Transverse colon (tissue), 4 donors: Measurements from ENCODE around the gene ZNF134. TPM values are rescaled to one million over a fixed set of nuclear protein-coding genes. Genes with fewer than 3 reads are reported as not detected.

Experiments
- DNase-seq: peaks from one replicate; pipeline ENCODE4 v3.0.0-alpha.2; 2019
- H3K27ac ChIP-seq, 4 donors: fragments of 200-600 bp; sonication (generic); 2 replicates each; pipeline ENCODE4 v1.5.1; 2016 to 2018; ENCODE audit warnings: inconsistent platforms in 4 of 4
- H3K27me3 ChIP-seq: fragments of 200-600 bp; sonication (generic); 2 replicates; pipeline ENCODE4 v1.5.1; 2017; ENCODE audit warnings: inconsistent platforms
- H3K36me3 ChIP-seq, 4 donors: fragments of 200-600 bp; sonication (generic); 2 replicates each; pipeline ENCODE4 v1.5.1; 2017 to 2019; ENCODE audit warnings: inconsistent platforms in 4 of 4
- H3K4me1 ChIP-seq, 4 donors: fragments of 200-600 bp; sonication (generic); 2 replicates each; pipeline ENCODE4 v1.5.1; 2017 to 2020; ENCODE audit warnings: inconsistent platforms in 4 of 4
- H3K4me3 ChIP-seq, 4 donors: fragments of 200-600 bp; sonication (generic); 1 replicate in 1 of 4; 2 replicates in 3 of 4; pipeline versions ENCODE4 v1.5.1 to v1.6.1; 2017 to 2019; ENCODE audit warnings: inconsistent platforms in 4 of 4
- H3K9me3 ChIP-seq, 2 donors: fragments of 200-600 bp; sonication (generic); 2 replicates each; pipeline ENCODE4 v1.5.1; 2017 to 2019; ENCODE audit warnings: inconsistent platforms in 2 of 2
- EP300 ChIP-seq: sonication (generic); formaldehyde crosslinking; IDR thresholded peaks from one replicate; pipeline ENCODE4 v1.6.1; 2017; ENCODE audit warnings: antibody characterized with exemption, low read depth
- POLR2A ChIP-seq: fragments of 450-650 bp; IDR thresholded peaks from one replicate; pipeline ENCODE4 v1.6.1; 2016; ENCODE audit warnings: antibody characterized with exemption, mild to moderate bottlenecking, moderate library complexity
- POLR2AphosphoS5 ChIP-seq, 3 donors: sonication (generic); formaldehyde crosslinking; IDR thresholded peaks; one replicate each; pipeline ENCODE4 v1.6.1; 2016; ENCODE audit warnings: antibody characterized with exemption in 3 of 3
- WGBS, 2 donors: methylation state at CpG; one replicate each; pipeline ENCODE4 v1.1.5; 2018; ENCODE audit warnings: low coverage in 1 of 2; 5-methylcytosine and 5-hydroxymethylcytosine counted together
- in situ Hi-C, 4 donors: fragments of 200-750 bp; cut with MboI; loops; one replicate each; pipeline versions ENCODE4 v1.15.0 to v1.15.1; 2017; ENCODE audit warnings: low sequenced_read_pairs in 3 of 4, low pct_ligation_motif_present in 1 of 4, low pct_unique_long_range_greater_than_20kb in 1 of 4
- intact Hi-C: fragments of 100-400 bp; cut with DNase I; formaldehyde crosslinking; loops from one replicate; pipeline ENCODE4 v1.15.1; 2023; ENCODE audit warnings: low total_unique reads
- total RNA-seq, 4 donors: library from RNA; depleted of rRNA; stranded (reverse); fragments of >200 nt; gene quantifications; one replicate each; pipeline ENCODE4 v1.1.0, GENCODE V29; 2016
- TF ChIP-seq, protein P1 (sequence below), 5 experiments: fragments of 200-600 bp in 3 of 5; fragments of 450-650 bp in 2 of 5; sonication (generic) in 3 of 5; IDR thresholded peaks; 1 replicate in 2 of 5; 2 replicates in 3 of 5; pipeline ENCODE4 v1.5.1; 2016 to 2017; ENCODE audit warnings: antibody characterized with exemption in 5 of 5, inconsistent platforms in 3 of 5, mild to moderate bottlenecking in 2 of 5, moderate library complexity in 1 of 5

Gene ZNF134
- total RNA-seq, 4 donors from 2014 or later, result 1.6 to 16.8 (median 13.8) TPM

DNA sequence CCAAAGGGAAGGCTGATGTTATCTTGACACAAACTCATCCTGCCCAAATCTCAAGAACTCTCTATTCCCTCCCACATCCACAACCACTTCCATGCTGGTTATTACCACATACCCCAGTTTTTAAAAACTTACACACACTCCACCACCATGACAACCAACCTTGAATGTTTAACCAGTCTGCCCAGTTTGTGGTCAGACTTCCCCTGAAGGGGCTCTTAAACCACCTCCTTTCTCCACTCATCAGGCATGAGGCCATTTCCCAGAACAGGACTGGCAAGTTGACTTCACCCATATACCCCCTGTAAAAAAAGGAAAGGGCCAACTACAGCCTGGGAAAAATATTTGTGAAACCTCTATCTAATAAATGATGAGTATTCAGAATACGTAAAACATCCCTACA, 42.3 kb downstream of the ZNF134 start:
- Histone ChIP-seq H3K27ac (no peak overlapping the region), H3K9me3 (no peaks in the 10 kb centered on the region), H3K4me1 (no peaks in the 10 kb centered on the region), H3K36me3 (no peaks in the 10 kb centered on the region), H3K27me3 (peaks cover 5% of the 10 kb centered on the region), H3K4me3 (no peak overlapping the region)
- WGBS, 2 donors, result 71 to 83% methylated on average over 1 of the region's 1 CpG
- no peak for TF ChIP-seq POLR2A
- no peak for TF ChIP-seq POLR2AphosphoS5 (IDR thresholded peaks at IDR 0.05)
- TF ChIP-seq EP300, result no peak
- TF ChIP-seq, protein P1, sequence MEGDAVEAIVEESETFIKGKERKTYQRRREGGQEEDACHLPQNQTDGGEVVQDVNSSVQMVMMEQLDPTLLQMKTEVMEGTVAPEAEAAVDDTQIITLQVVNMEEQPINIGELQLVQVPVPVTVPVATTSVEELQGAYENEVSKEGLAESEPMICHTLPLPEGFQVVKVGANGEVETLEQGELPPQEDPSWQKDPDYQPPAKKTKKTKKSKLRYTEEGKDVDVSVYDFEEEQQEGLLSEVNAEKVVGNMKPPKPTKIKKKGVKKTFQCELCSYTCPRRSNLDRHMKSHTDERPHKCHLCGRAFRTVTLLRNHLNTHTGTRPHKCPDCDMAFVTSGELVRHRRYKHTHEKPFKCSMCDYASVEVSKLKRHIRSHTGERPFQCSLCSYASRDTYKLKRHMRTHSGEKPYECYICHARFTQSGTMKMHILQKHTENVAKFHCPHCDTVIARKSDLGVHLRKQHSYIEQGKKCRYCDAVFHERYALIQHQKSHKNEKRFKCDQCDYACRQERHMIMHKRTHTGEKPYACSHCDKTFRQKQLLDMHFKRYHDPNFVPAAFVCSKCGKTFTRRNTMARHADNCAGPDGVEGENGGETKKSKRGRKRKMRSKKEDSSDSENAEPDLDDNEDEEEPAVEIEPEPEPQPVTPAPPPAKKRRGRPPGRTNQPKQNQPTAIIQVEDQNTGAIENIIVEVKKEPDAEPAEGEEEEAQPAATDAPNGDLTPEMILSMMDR (IDR thresholded peaks at IDR 0.05), result no peak
- intact Hi-C loops, result no loop called here
- no peak for DNase-seq
- in situ Hi-C loops, result no loop called here

DNA sequence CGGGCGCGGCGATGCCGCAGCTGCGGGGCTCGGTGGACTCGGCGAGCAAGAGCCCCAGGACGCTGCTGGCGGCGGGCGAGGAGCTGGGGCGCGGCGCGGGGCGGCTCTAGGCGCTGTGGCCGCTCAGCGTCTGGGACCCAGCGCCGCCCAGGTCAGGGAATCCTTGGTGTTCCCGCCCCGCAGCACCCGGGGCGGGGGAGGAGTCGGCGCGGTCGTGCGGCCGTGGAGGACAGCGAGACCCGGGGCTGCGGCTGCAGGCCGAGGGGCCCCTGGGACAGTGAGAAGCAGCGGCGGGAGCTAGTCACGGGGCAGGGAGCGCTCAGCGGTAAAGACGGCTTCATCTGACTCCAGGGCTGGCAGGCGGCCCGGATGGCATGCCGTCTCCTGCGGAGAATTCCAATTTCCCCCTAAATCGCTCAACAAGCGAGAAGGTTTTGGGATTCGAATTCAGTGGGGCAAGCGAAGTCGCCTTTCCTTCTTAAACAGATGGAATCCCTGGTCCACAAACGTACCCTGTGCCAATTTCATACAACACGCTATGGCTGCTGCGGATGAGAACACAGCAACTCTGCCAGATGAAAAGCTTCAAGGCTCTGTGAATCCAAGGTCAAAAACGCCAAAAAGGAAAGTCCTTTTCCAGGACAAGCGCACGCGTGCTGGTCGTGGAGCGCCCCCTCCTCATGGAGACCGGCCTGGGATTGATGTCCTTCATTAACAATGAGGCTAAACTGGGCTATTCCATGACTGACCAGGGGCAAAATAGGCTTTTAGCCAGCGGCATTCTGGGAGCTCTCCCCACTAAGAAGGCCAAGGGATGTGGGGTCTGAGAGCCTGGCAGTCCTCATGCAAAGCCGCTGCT, 50.5 kb downstream of the ZNF134 start:
- peak in 1 of 3 donors; percentile 6 for TF ChIP-seq POLR2AphosphoS5 (IDR thresholded peaks at IDR 0.05)
- TF ChIP-seq, protein P1 (IDR thresholded peaks at IDR 0.05), result no peak
- Histone ChIP-seq H3K4me1 (peaks cover 3 to 14% (median 10%) of the 10 kb centered on the region in 4 donors), H3K4me3 (peak overlapping the region; percentile 21 to 71 (median 46)), H3K27me3 (peaks cover 27% of the 10 kb centered on the region), H3K27ac (peak overlapping the region; percentile 2 to 75 (median 69)), H3K36me3 (no peaks in the 10 kb centered on the region), H3K9me3 (no peaks in the 10 kb centered on the region)
- peak; percentile 48 for DNase-seq
- in situ Hi-C loops (no loop called here), intact Hi-C loops (no loop called here)
- WGBS, 2 donors, result 0 to 4% methylated on average over 16 to 64 of the region's 64 CpGs

DNA sequence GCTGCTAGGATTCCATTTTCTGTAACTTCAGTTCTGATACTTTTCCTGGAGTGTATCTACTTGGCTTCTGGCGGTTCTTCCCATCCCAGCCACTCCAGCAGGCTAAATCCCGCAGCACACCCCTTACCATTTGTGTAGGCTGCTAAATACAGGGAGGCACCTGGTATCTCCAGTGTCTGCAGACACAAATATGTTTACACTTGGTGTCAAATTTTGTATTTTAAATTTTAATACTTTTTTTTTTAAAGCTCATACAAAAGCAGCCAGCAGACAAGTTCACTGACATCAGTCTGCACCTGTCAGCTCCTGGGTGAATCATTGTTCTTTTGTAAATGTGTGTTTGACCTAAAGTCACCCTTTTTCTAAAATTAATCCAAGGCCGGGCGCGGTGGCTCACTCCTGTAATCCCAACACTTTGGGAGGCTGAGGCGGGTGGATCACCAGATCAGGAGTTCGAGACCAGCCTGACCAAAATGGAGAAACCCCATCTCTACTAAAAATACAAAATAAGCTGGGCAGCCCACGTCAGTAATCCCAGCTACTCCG, 51.3 kb downstream of the ZNF134 start:
- in situ Hi-C loops (no loop called here), intact Hi-C loops (no loop called here)
- Histone ChIP-seq H3K4me1 (peaks cover 3 to 14% (median 10%) of the 10 kb centered on the region in 4 donors), H3K36me3 (no peaks in the 10 kb centered on the region), H3K27ac (no peak overlapping the region), H3K27me3 (peaks cover 26% of the 10 kb centered on the region), H3K9me3 (no peaks in the 10 kb centered on the region), H3K4me3 (no peak overlapping the region)
- WGBS, 2 donors, result 83 to 92% methylated on average over 6 to 9 of the region's 9 CpGs
- no peak for DNase-seq
- no peak for TF ChIP-seq EP300
- no peak for TF ChIP-seq POLR2AphosphoS5 (IDR thresholded peaks at IDR 0.05)
- TF ChIP-seq, protein P1 (IDR thresholded peaks at IDR 0.05), result no peak
- TF ChIP-seq POLR2A, result no peak

DNA sequence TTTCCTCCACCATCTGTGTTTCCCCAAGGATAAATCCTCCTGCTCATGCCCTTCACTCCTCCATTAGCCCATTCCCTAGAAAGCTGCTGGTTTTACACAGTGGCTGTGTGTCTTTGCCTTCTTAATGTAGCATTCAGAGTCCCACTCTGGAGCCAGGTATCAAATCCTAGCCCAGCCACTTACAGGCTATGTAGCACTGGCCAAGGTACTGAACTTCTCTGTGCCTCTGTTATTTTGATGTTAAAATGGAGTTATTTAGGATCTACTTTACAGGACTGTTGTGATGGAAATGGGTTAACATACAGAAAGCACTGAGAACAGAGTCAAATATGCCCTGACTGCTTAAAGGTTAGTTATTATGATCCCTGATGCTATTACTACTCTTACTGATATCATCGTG, 53.2 kb downstream of the ZNF134 start:
- in situ Hi-C loops, result no loop called here

More for the DNA sequence above, 53.2 kb downstream of the ZNF134 start:
- TF ChIP-seq EP300 (no peak), POLR2AphosphoS5 (IDR thresholded peaks at IDR 0.05) (no peak)
- 57 to 78% methylated on average over 1 of the region's 1 CpG for WGBS, 2 donors
- H3K27ac ChIP-seq, result no peak overlapping the region
- peaks cover 21% of the 10 kb centered on the region for H3K27me3 ChIP-seq
- no peak for DNase-seq
- peaks cover 3 to 14% (median 10%) of the 10 kb centered on the region in 4 donors for H3K4me1 ChIP-seq
- H3K36me3 ChIP-seq, result no peaks in the 10 kb centered on the region
- H3K4me3 ChIP-seq, result no peak overlapping the region
- intact Hi-C loops, result loop anchor here (1.0 kb wide), 1 partner anchor 24 kb away; no protein-coding TSS in a partner anchor
- no peaks in the 10 kb centered on the region for H3K9me3 ChIP-seq
